ENCODE data around the gene COX20. TPM values are rescaled to one million over a fixed set of nuclear protein-coding genes. Genes with fewer than 3 reads are reported as not detected.

The COX20 gene
- total and polyA plus RNA-seq, 2 of the 13 experiments (the other 11 are each of a cell fraction or from before 2014, with no cell fraction given): 34.4 to 95.8 TPM

- TF ChIP-seq MAF1 (CRISPR knock-in tag; IDR thresholded peaks at IDR 0.05; ENCODE audit: borderline replicate concordance) (no peak), GMEB1 (CRISPR knock-in tag; IDR thresholded peaks at IDR 0.05; ENCODE audit: borderline replicate concordance) (peak; percentile 81), KLF11 (CRISPR knock-in tag; IDR thresholded peaks at IDR 0.05) (no peak), HNRNPLL (IDR thresholded peaks at IDR 0.05; ENCODE audit: low read depth, low read length, poor library complexity, severe bottlenecking) (peak; percentile 77), ZFP36L1 (CRISPR knock-in tag; IDR thresholded peaks at IDR 0.05) (peak; percentile 18; the same call in 1 of the 2 replicates), SYNCRIP (IDR thresholded peaks at IDR 0.05; ENCODE audit: insufficient read depth, low read depth, low read length) (no peak), MAZ (IDR thresholded peaks at IDR 0.05; ENCODE audit: borderline replicate concordance, low read depth, low read length) (peak; percentile 64), MAZ (CRISPR knock-in tag; IDR thresholded peaks at IDR 0.05; ENCODE audit: low read depth) (peak; percentile 97; the same call in 1 of the 2 replicates), ZNF572 (CRISPR knock-in tag; IDR thresholded peaks at IDR 0.05) (no peak), REL (CRISPR knock-in tag; conservative IDR thresholded peaks at IDR 0.05) (0 out of 2 replicates have a peak, but pooled peaks have one; percentile 47), KLF6 (CRISPR knock-in tag; IDR thresholded peaks at IDR 0.05) (0 out of 2 replicates have a peak, but pooled peaks have one; percentile 47), ZNF639 (CRISPR knock-in tag; conservative IDR thresholded peaks at IDR 0.05) (peak; percentile 90), MAX (IDR thresholded peaks at IDR 0.05) (peak; percentile 69; the same call in 1 of the 2 replicates), ZNF605 (CRISPR knock-in tag; IDR thresholded peaks at IDR 0.05) (0 out of 2 replicates have a peak, but pooled peaks have one; percentile 25), JDP2 (CRISPR knock-in tag; IDR thresholded peaks at IDR 0.05; ENCODE audit: borderline replicate concordance) (no peak), ZNF552 (CRISPR knock-in tag; IDR thresholded peaks at IDR 0.05; ENCODE audit: borderline replicate concordance) (0 out of 2 replicates have a peak, but pooled peaks have one; percentile 35), HHEX (CRISPR knock-in tag; IDR thresholded peaks at IDR 0.05) (no peak), TOE1 (CRISPR knock-in tag; IDR thresholded peaks at IDR 0.05) (no peak), RFX5 (IDR thresholded peaks at IDR 0.05; ENCODE audit: low read depth, low read length) (no peak; the same call in 1 of the 2 replicates), ZNF567 (CRISPR knock-in tag; IDR thresholded peaks at IDR 0.05; ENCODE audit: borderline replicate concordance) (no peak), IRF9 (CRISPR knock-in tag; IDR thresholded peaks at IDR 0.05; ENCODE audit: borderline replicate concordance) (no peak), POLR2AphosphoS5 (IDR thresholded peaks at IDR 0.05; ENCODE audit: low read depth, low read length) (no peak; the same call in 1 of the 2 replicates), ZNF260 (CRISPR knock-in tag; IDR thresholded peaks at IDR 0.05; ENCODE audit: borderline replicate concordance, low read depth) (no peak)
Measured at GRCh38 chr1:244835276-244836134, at the start of gene COX20 (continued).

Measured in HepG2 (cell line).